SK-N-SH treated with all-trans-retinoic acid at 6 μM for 48 hours (cell line): ENCODE results near the gene LEPROT.

ENCODE experiments used
- ATAC-seq: fragments of 200-7000 bp; cut with Tn5 transposase; 3 replicates; pipeline ENCODE4 v1.9.1; 2020; ENCODE audit warnings: mild to moderate bottlenecking, moderate library complexity
- ARNTL ChIP-seq: fragments of 450-650 bp; formaldehyde crosslinking; IDR thresholded peaks from 2 replicates; pipeline ENCODE4 v1.5.0; 2020; ENCODE audit warnings: low read depth, mild to moderate bottlenecking, moderate library complexity, borderline replicate concordance
- BACH2 ChIP-seq: fragments of 250-450 bp; sonication (Bioruptor Pico); IDR thresholded peaks from 2 replicates; pipeline ENCODE4 v1.9.0; 2021; ENCODE audit warnings: mild to moderate bottlenecking, borderline replicate concordance
- CSDC2 ChIP-seq: fragments of 250-450 bp; sonication (Bioruptor Pico); IDR thresholded peaks from 2 replicates; pipeline ENCODE4 v1.5.0; 2020; ENCODE audit warnings: mild to moderate bottlenecking, moderate library complexity
- CSRNP3 ChIP-seq: fragments of 250-450 bp; sonication (Bioruptor Pico); IDR thresholded peaks from 2 replicates; pipeline ENCODE4 v1.5.1; 2021; ENCODE audit warnings: mild to moderate bottlenecking, moderate library complexity
- ESRRG ChIP-seq: fragments of 250-450 bp; sonication (Bioruptor Pico); IDR thresholded peaks from 2 replicates; pipeline ENCODE4 v1.6.1; 2021; ENCODE audit warnings: mild to moderate bottlenecking
- GLIS3 ChIP-seq: fragments of 250-450 bp; sonication (Bioruptor Pico); IDR thresholded peaks from 2 replicates; pipeline ENCODE4 v1.5.0; 2020; ENCODE audit warnings: mild to moderate bottlenecking, moderate library complexity
- OSR1 ChIP-seq: fragments of 250-450 bp; sonication (Bioruptor Pico); IDR thresholded peaks from 2 replicates; pipeline ENCODE4 v1.8.0; 2022; ENCODE audit warnings: moderate library complexity, mild to moderate bottlenecking, inconsistent platforms
- PATZ1 ChIP-seq: fragments of 250-450 bp; sonication (Bioruptor Pico); IDR thresholded peaks from 2 replicates; pipeline ENCODE4 v1.8.0; 2020; ENCODE audit warnings: mild to moderate bottlenecking, moderate library complexity, borderline replicate concordance
- PPARA ChIP-seq: fragments of 250-450 bp; sonication (Bioruptor Pico); IDR thresholded peaks from 2 replicates; pipeline ENCODE4 v1.5.0; 2020; ENCODE audit warnings: mild to moderate bottlenecking, borderline replicate concordance
- RARB ChIP-seq: fragments of 250-450 bp; sonication (Bioruptor Pico); IDR thresholded peaks from 2 replicates; pipeline ENCODE4 v1.8.0; 2021; ENCODE audit warnings: mild to moderate bottlenecking, moderate library complexity
- SNAI2 ChIP-seq: fragments of 250-450 bp; sonication (Bioruptor Pico); IDR thresholded peaks from 2 replicates; pipeline ENCODE4 v1.5.0; 2020; ENCODE audit warnings: mild to moderate bottlenecking, moderate library complexity
- TCF4 ChIP-seq: fragments of 250-450 bp; sonication (Bioruptor Pico); IDR thresholded peaks from 2 replicates; pipeline ENCODE4 v1.8.0; 2021; ENCODE audit warnings: mild to moderate bottlenecking, moderate library complexity, borderline replicate concordance
- TOX ChIP-seq: fragments of 250-450 bp; sonication (Bioruptor Pico); IDR thresholded peaks from 2 replicates; pipeline ENCODE4 v1.8.0; 2021; ENCODE audit warnings: mild to moderate bottlenecking, moderate library complexity, borderline replicate concordance
- ZC3H10 ChIP-seq: fragments of 250-450 bp; sonication (Bioruptor Pico); IDR thresholded peaks from 2 replicates; pipeline ENCODE4 v1.5.1; 2021; ENCODE audit warnings: mild to moderate bottlenecking, moderate library complexity
- ZFP3 ChIP-seq: fragments of 250-450 bp; sonication (Bioruptor Pico); IDR thresholded peaks from 2 replicates; pipeline ENCODE4 v1.5.0; 2020; ENCODE audit warnings: mild to moderate bottlenecking, moderate library complexity
- ZFP30 ChIP-seq: fragments of 450-650 bp; formaldehyde crosslinking; IDR thresholded peaks from 2 replicates; pipeline ENCODE4 v1.5.0; 2022; ENCODE audit warnings: mild to moderate bottlenecking, moderate library complexity
- ZNF70 ChIP-seq: fragments of 450-650 bp; formaldehyde crosslinking; IDR thresholded peaks from 2 replicates; pipeline ENCODE4 v1.5.0; 2020; ENCODE audit warnings: mild to moderate bottlenecking, moderate library complexity
- ZNF8 ChIP-seq: fragments of 450-650 bp; formaldehyde crosslinking; IDR thresholded peaks from 2 replicates; pipeline ENCODE4 v1.5.0; 2020; ENCODE audit warnings: mild to moderate bottlenecking, moderate library complexity
- TF ChIP-seq, protein P1 (sequence below): fragments of 250-450 bp; sonication (Bioruptor Pico); IDR thresholded peaks from 2 replicates; pipeline ENCODE4 v1.8.0; 2021; ENCODE audit warnings: low read depth, mild to moderate bottlenecking, moderate library complexity, borderline replicate concordance

LEPROT gene

GRCh38 chr1:65477414-65478378 is 57.2 kb downstream of the LEPROT start (continued):
- TF ChIP-seq OSR1 (CRISPR knock-in tag) (no peak), BACH2 (CRISPR knock-in tag) (no peak), ZC3H10 (CRISPR knock-in tag) (no peak), ZFP3 (no peak), CSRNP3 (CRISPR knock-in tag) (no peak), PATZ1 (CRISPR knock-in tag) (no peak)

DNA sequence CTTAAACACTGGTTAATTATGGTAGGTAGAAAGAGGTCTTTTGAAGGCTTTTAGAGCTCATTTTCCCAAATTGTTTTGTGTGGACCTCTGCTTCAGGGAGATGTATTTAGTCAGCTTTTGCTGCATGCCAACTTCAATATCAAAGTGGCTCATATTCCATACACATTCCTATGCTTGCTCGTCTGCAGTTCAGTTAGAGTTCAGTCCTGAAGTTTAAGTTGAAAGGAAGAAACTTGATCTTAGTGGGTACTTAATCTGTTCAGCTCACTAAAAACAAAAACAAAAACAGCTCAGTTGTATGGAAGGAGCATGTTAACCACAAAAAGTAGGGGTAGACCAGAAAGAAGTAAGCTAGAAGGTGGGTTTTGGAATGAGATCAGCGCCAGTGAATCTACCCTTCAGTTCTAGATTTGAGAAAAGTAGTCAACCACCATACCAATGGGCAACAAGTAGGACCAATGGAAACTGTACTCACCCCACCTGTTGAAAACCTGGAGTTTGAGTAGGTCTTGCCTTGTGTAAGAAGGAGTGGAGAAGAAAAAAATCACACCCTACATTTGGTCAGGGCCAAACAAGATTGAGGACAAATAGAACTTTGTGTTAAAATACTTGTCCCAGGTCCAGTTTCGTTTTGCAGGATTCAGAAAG is 58.0 kb downstream of the LEPROT start:
- ATAC-seq: peak; percentile 86
- TF ChIP-seq RARB (CRISPR knock-in tag) (no peak), BACH2 (CRISPR knock-in tag) (no peak), TCF4 (CRISPR knock-in tag) (no peak), ZFP3 (no peak), ARNTL (CRISPR knock-in tag) (no peak), ZNF70 (no peak), SNAI2 (CRISPR knock-in tag) (no peak), ESRRG (CRISPR knock-in tag) (no peak), ZFP30 (CRISPR knock-in tag) (no peak)

- no peak for TF ChIP-seq TOX (CRISPR knock-in tag)
- no peak for TF ChIP-seq SNAI2 (CRISPR knock-in tag)
- no peak for TF ChIP-seq TCF4 (CRISPR knock-in tag)
- no peak for TF ChIP-seq ARNTL (CRISPR knock-in tag)
- no peak for TF ChIP-seq ZC3H10 (CRISPR knock-in tag)
- no peak for TF ChIP-seq CSDC2 (CRISPR knock-in tag)
- TF ChIP-seq GLIS3 (CRISPR knock-in tag): no peak
- TF ChIP-seq PPARA (CRISPR knock-in tag): no peak
- TF ChIP-seq OSR1 (CRISPR knock-in tag): no peak
- TF ChIP-seq, protein P1, sequence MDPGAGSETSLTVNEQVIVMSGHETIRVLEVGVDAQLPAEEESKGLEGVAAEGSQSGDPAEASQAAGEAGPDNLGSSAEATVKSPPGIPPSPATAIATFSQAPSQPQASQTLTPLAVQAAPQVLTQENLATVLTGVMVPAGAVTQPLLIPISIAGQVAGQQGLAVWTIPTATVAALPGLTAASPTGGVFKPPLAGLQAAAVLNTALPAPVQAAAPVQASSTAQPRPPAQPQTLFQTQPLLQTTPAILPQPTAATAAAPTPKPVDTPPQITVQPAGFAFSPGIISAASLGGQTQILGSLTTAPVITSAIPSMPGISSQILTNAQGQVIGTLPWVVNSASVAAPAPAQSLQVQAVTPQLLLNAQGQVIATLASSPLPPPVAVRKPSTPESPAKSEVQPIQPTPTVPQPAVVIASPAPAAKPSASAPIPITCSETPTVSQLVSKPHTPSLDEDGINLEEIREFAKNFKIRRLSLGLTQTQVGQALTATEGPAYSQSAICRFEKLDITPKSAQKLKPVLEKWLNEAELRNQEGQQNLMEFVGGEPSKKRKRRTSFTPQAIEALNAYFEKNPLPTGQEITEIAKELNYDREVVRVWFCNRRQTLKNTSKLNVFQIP (CRISPR knock-in tag): no peak
- TF ChIP-seq ZFP30 (CRISPR knock-in tag): no peak
- no peak for TF ChIP-seq BACH2 (CRISPR knock-in tag)
- no peak for TF ChIP-seq CSRNP3 (CRISPR knock-in tag)
- TF ChIP-seq ZNF8 (CRISPR knock-in tag): no peak
- ATAC-seq: no peak
Measured at GRCh38 chr1:65479554-65480204, 59.2 kb downstream of the LEPROT start.
